Endothelial cell of umbilical vein (primary cell): ENCODE results near the gene KCNJ6. TPM values are rescaled to one million over a fixed set of nuclear protein-coding genes. Genes with fewer than 3 reads are reported as not detected.

Experiments
- BruUV-seq: library from RNA; stranded (reverse); fragments of 400-500 nt; replicated peaks from 2 replicates; lab custom pipeline; 2021; lab: Mats Ljungman, UMichigan
- CTCF ChIA-PET: fragments of 300-600, 350-600 bp; sonication (Branson Sonifier 250); formaldehyde crosslinking; loops from one replicate; lab custom pipeline; 2021; ENCODE audit warnings: antibody characterized with exemption, inconsistent platforms; lab: Charles Lee
- POLR2A ChIA-PET: fragments of 300-600, 350-600 bp; sonication (Branson Sonifier 250); formaldehyde crosslinking; loops from one replicate; lab custom pipeline; 2021; ENCODE audit warnings: antibody characterized with exemption, inconsistent platforms; lab: Charles Lee
- DNase-seq: peaks from one replicate; pipeline ENCODE4 v3.0.0-alpha.2; 2011; ENCODE audit warnings: low read depth, low spot score
- FAIRE-seq: peaks from 2 replicates; lab custom pipeline; 2011; peaks lifted over from hg19 to GRCh38; lab: Jason Lieb, UNC
- H2AFZ ChIP-seq: 2 replicates; pipeline ENCODE4 v1.6.0; 2012; ENCODE audit warnings: low read depth, low read length, control low read depth, inconsistent platforms
- H3K27ac ChIP-seq: 2 replicates; pipeline ENCODE4 v1.5.1; 2011; ENCODE audit warnings: low read depth, mild to moderate bottlenecking, control low read depth, low read length, moderate library complexity; ENCODE audit not compliant: insufficient read depth
- H3K27me3 ChIP-seq, 2 experiments: 2 replicates each; pipeline versions ENCODE4 v1.6.0 to v1.6.1; 2011; ENCODE audit warnings: low read length in 2 of 2, mixed read lengths in 1 of 2; ENCODE audit not compliant: control insufficient read depth in 2 of 2, insufficient read depth in 2 of 2
- H3K36me3 ChIP-seq, 2 experiments: 2 replicates in 1 of 2; 3 replicates in 1 of 2; pipeline ENCODE4 v1.5.1; 2011; ENCODE audit warnings: low read length in 2 of 2, mild to moderate bottlenecking in 1 of 2, moderate library complexity in 1 of 2; ENCODE audit not compliant: control insufficient read depth in 2 of 2, insufficient read depth in 2 of 2; ENCODE audit errors: extremely low read depth in 1 of 2
- H3K4me1 ChIP-seq: 3 replicates; pipeline ENCODE4 v1.5.1; 2011; ENCODE audit warnings: mild to moderate bottlenecking, low read length; ENCODE audit not compliant: control insufficient read depth, insufficient read depth; ENCODE audit errors: extremely low read depth
- H3K4me2 ChIP-seq: 2 replicates; pipeline ENCODE4 v1.6.1; 2011; ENCODE audit warnings: low read length, control low read depth, mixed read lengths; ENCODE audit not compliant: insufficient read depth
- H3K4me3 ChIP-seq, 3 experiments: fragments of 200-600 bp in 1 of 3; sonication (generic), shearing (Covaris generic) in 1 of 3; replicated peaks in 1 of 3; 2 replicates each; pipeline ENCODE4 v1.5.1; 2011 to 2016; ENCODE audit warnings: control low read depth in 3 of 3, low read length in 3 of 3, mild to moderate bottlenecking in 2 of 3, inconsistent platforms in 1 of 3, low read depth in 1 of 3, moderate library complexity in 1 of 3; ENCODE audit not compliant: insufficient read depth in 1 of 3
- H3K79me2 ChIP-seq: 2 replicates; pipeline ENCODE4 v1.6.0; 2012; ENCODE audit warnings: low read length, inconsistent platforms; ENCODE audit not compliant: control insufficient read depth, insufficient read depth
- H3K9ac ChIP-seq: replicated peaks from 2 replicates; pipeline ENCODE3; 2011; ENCODE audit warnings: low read length, control low read depth; ENCODE audit not compliant: insufficient read depth; ENCODE audit errors: extremely low read depth
- H3K9me1 ChIP-seq: replicated peaks from 3 replicates; pipeline ENCODE4 v1.6.0; 2011; ENCODE audit warnings: mild to moderate bottlenecking, low read length; ENCODE audit not compliant: control insufficient read depth, insufficient read depth; ENCODE audit errors: extremely low read depth
- H3K9me3 ChIP-seq: replicated peaks from 2 replicates; pipeline ENCODE4 v1.5.1; 2012; ENCODE audit warnings: low read length, inconsistent platforms; ENCODE audit not compliant: control insufficient read depth, insufficient read depth
- H4K20me1 ChIP-seq: replicated peaks from 2 replicates; pipeline ENCODE3; 2011; ENCODE audit warnings: mild to moderate bottlenecking, low read length; ENCODE audit not compliant: control insufficient read depth, insufficient read depth; ENCODE audit errors: extremely low read depth
- EZH2 ChIP-seq: IDR thresholded peaks from 2 replicates; pipeline ENCODE4 v1.6.1; 2012; ENCODE audit warnings: borderline replicate concordance, low read depth, mild to moderate bottlenecking, moderate library complexity, low read length, inconsistent platforms; ENCODE audit not compliant: severe bottlenecking
- FOS ChIP-seq: IDR thresholded peaks from 2 replicates; pipeline ENCODE4 v1.6.1; 2011; ENCODE audit warnings: mild to moderate bottlenecking, low read length, moderate library complexity, borderline replicate concordance; ENCODE audit not compliant: insufficient read depth
- GATA2 ChIP-seq: IDR thresholded peaks from 2 replicates; pipeline ENCODE4 v1.7.0; 2011; ENCODE audit warnings: low read depth, mild to moderate bottlenecking, moderate library complexity, mixed read lengths, low read length; ENCODE audit not compliant: insufficient read length, insufficient read depth
- JUN ChIP-seq: IDR thresholded peaks from 2 replicates; pipeline ENCODE4 v1.6.1; 2011; ENCODE audit warnings: borderline replicate concordance, low read depth; ENCODE audit not compliant: insufficient read length, insufficient read depth
- MYC ChIP-seq: IDR thresholded peaks from one replicate; pipeline ENCODE4 v1.6.1; 2011; ENCODE audit warnings: mild to moderate bottlenecking, low read depth, low read length
- POLR2A ChIP-seq: IDR thresholded peaks from 2 replicates; pipeline ENCODE4 v1.6.1; 2012; ENCODE audit warnings: low read depth, mild to moderate bottlenecking, control low read depth, low read length
- POLR2AphosphoS5 ChIP-seq: IDR thresholded peaks from 2 replicates; pipeline ENCODE4 v1.6.1; 2012; ENCODE audit warnings: low read depth, mild to moderate bottlenecking, control low read depth, low read length, moderate library complexity; ENCODE audit not compliant: insufficient read depth
- dilution Hi-C: fragments of 300-500 bp; cut with MboI; formaldehyde crosslinking; loops from one replicate; pipeline ENCODE4 v1.15.0; 2019; ENCODE audit warnings: low sequenced_read_pairs; ENCODE audit not compliant: extremely low pct_ligation_motif_present
- intact Hi-C: fragments of 100-400 bp; cut with micrococcal nuclease; formaldehyde crosslinking; loops from one replicate; pipeline ENCODE4 v1.10.0; 2022
- polyA plus RNA-seq, 4 experiments: library from polyadenylated mRNA; depleted of rRNA in 3 of 4; stranded (reverse) in 3 of 4; unstranded in 1 of 4; fragments of >200 nt; gene quantifications; 2 replicates each; pipeline versions ENCODE4 v1.2.1 to v1.2.3, GENCODE V29; 2011 to 2012; ENCODE audit warnings: missing spikeins in 1 of 4
- total RNA-seq: library from RNA; stranded (reverse); gene quantifications from 2 replicates; pipeline ENCODE4 v1.2.3, GENCODE V29; 2021
- TF ChIP-seq, protein P1 (sequence below): IDR thresholded peaks from 2 replicates; pipeline ENCODE4 v1.6.1; 2011; ENCODE audit not compliant: insufficient read depth, insufficient read length
- TF ChIP-seq, protein P2 (sequence below), 2 donors: IDR thresholded peaks; 1 replicate in 1 of 2; 2 replicates in 1 of 2; pipeline ENCODE4 v1.5.1; 2011; ENCODE audit warnings: low read length in 2 of 2, mild to moderate bottlenecking in 2 of 2, moderate library complexity in 2 of 2, control low read depth in 1 of 2, inconsistent platforms in 1 of 2, low read depth in 1 of 2; ENCODE audit not compliant: insufficient read depth in 1 of 2; ENCODE audit errors: extremely low read depth in 1 of 2

Gene KCNJ6
- total and polyA plus RNA-seq, 2 donors (not counting 3 experiments of a cell fraction or from before 2014, with no cell fraction given) = not detected

DNA sequence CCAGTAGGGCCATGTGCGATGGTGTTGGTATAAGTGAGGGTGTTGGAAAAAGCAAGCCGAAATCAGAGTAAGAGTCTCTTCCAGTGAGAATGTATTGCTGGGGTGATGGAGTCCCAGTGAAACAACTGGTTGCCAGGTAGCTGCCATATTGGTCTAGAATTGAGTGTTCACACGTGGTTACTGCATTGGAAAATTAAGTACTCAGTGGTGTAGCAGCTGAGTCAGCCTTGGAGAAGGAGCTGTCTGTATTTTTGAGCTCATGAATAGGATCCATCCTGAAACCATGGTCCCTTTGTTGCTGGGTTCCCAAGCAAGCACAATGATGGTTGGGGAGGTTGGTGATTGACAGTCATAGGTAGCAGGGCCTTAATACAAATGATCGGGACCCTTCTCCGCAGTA is 314.3 kb downstream of the KCNJ6 start:
- no peak overlapping the region for H3K4me3 ChIP-seq
- no peak overlapping the region for H2AFZ ChIP-seq
- H3K27ac ChIP-seq = no peak overlapping the region
- no peaks in the 10 kb centered on the region for H4K20me1 ChIP-seq
- no peaks in the 10 kb centered on the region for H3K4me1 ChIP-seq
- dilution Hi-C loops = no loop called here
- H3K4me2 ChIP-seq = no peak overlapping the region
- FAIRE-seq (no peak), DNase-seq (no peak)
- H3K36me3 ChIP-seq = no peaks in the 10 kb centered on the region
- intact Hi-C loops = no loop called here
- ChIA-PET CTCF (interaction anchor here (1.5 kb wide), 1 partner anchor 73 kb away, joined by 5 read pairs; no protein-coding TSS in a partner anchor), POLR2A (no interaction called here)
- no peaks in the 10 kb centered on the region for H3K79me2 ChIP-seq
- H3K9me3 ChIP-seq = no peaks in the 10 kb centered on the region
- no TSS peak for BruUV-seq
- H3K9me1 ChIP-seq = no peaks in the 10 kb centered on the region
- TF ChIP-seq FOS = no peak
- TF ChIP-seq, protein P1, sequence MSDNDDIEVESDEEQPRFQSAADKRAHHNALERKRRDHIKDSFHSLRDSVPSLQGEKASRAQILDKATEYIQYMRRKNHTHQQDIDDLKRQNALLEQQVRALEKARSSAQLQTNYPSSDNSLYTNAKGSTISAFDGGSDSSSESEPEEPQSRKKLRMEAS = no peak
- no peak for TF ChIP-seq JUN
- no peak for TF ChIP-seq GATA2
- TF ChIP-seq, protein P2, sequence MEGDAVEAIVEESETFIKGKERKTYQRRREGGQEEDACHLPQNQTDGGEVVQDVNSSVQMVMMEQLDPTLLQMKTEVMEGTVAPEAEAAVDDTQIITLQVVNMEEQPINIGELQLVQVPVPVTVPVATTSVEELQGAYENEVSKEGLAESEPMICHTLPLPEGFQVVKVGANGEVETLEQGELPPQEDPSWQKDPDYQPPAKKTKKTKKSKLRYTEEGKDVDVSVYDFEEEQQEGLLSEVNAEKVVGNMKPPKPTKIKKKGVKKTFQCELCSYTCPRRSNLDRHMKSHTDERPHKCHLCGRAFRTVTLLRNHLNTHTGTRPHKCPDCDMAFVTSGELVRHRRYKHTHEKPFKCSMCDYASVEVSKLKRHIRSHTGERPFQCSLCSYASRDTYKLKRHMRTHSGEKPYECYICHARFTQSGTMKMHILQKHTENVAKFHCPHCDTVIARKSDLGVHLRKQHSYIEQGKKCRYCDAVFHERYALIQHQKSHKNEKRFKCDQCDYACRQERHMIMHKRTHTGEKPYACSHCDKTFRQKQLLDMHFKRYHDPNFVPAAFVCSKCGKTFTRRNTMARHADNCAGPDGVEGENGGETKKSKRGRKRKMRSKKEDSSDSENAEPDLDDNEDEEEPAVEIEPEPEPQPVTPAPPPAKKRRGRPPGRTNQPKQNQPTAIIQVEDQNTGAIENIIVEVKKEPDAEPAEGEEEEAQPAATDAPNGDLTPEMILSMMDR (IDR thresholded peaks at IDR 0.05; ENCODE audit: extremely low read depth in 1 of 2, insufficient read depth in 1 of 2, low read depth in 1 of 2, low read length in 2 of 2) = no peak
- TF ChIP-seq MYC = no peak
- no peak for TF ChIP-seq POLR2AphosphoS5
- TF ChIP-seq EZH2 = no peak
- TF ChIP-seq POLR2A = no peak
- H3K9ac ChIP-seq = no peak overlapping the region
- H3K27me3 ChIP-seq = peaks cover 0 to 7% of the 10 kb centered on the region in 2 experiments
